DMS 273 (cell line): Measurements from ENCODE around the gene KIAA0753.

ENCODE experiments used
- DNase-seq: peaks from one replicate; lab custom pipeline; 2025; ENCODE audit not compliant: unreplicated experiment; lab: John Stamatoyannopoulos, UW

The KIAA0753 gene

GRCh38 chr17:6549384-6550036 lies 91.0 kb downstream of the KIAA0753 start:
- DNase-seq: no peak

- no peak for DNase-seq
These were observed 91.8 kb downstream of the KIAA0753 start for GRCh38 chr17:6548578-6549330.

- DNase-seq: no peak
These were observed 92.5 kb downstream of the KIAA0753 start for GRCh38 chr17:6548034-6548433.

GRCh38 chr17:6547336-6547735 lies 93.2 kb downstream of the KIAA0753 start:
- peak; percentile 43 for DNase-seq

- DNase-seq: no peak
These were observed 94.3 kb downstream of the KIAA0753 start for GRCh38 chr17:6546069-6546718.

- no peak for DNase-seq
These were observed 95.2 kb downstream of the KIAA0753 start for GRCh38 chr17:6545291-6545690.

- DNase-seq: no peak
These were observed 96.5 kb downstream of the KIAA0753 start for GRCh38 chr17:6544011-6544370.

- no peak for DNase-seq
These were observed 97.2 kb downstream of the KIAA0753 start for GRCh38 chr17:6543079-6544010.

- no peak for DNase-seq
These were observed 97.9 kb downstream of the KIAA0753 start for GRCh38 chr17:6542577-6542976.

- no peak for DNase-seq
These were observed 98.6 kb downstream of the KIAA0753 start for GRCh38 chr17:6541886-6542285.

GRCh38 chr17:6539871-6540270 lies 100.6 kb downstream of the KIAA0753 start:
- DNase-seq: no peak

GRCh38 chr17:6536566-6537065 lies 103.9 kb downstream of the KIAA0753 start:
- no peak for DNase-seq

- no peak for DNase-seq
These were observed 104.5 kb downstream of the KIAA0753 start for GRCh38 chr17:6536053-6536452.

GRCh38 chr17:6534846-6535514 lies 105.5 kb downstream of the KIAA0753 start:
- no peak for DNase-seq

- no peak for DNase-seq
These were observed 108.0 kb downstream of the KIAA0753 start for GRCh38 chr17:6532441-6532885.

- DNase-seq: no peak
These were observed 108.9 kb downstream of the KIAA0753 start for GRCh38 chr17:6531575-6531974.

GRCh38 chr17:6530324-6530920 lies 110.1 kb downstream of the KIAA0753 start:
- DNase-seq: no peak

- DNase-seq: no peak
These were observed 112.0 kb downstream of the KIAA0753 start for GRCh38 chr17:6528557-6528956.
